D721Med (cell line): ENCODE data around the gene MRPL48.

Experiments used
- DNase-seq: peaks from one replicate; pipeline ENCODE4 v3.0.0; 2011; ENCODE audit warnings: low spot score; ENCODE audit not compliant: insufficient read length
- FAIRE-seq: peaks from 2 replicates; lab custom pipeline; 2011; peaks lifted over from hg19 to GRCh38; lab: Jason Lieb, UNC
- CTCF ChIP-seq: IDR thresholded peaks from 2 replicates; pipeline ENCODE4 v1.5.1; 2012; ENCODE audit warnings: mild to moderate bottlenecking, control low read depth; ENCODE audit not compliant: insufficient read depth; ENCODE audit errors: missing control alignments

The MRPL48 gene

GRCh38 chr11:73914284-73914683, 126.6 kb downstream of the MRPL48 start:
- FAIRE-seq (no peak), DNase-seq (no peak)
- TF ChIP-seq CTCF = no peak
